ENCODE results near the gene TCP11. TPM values are rescaled to one million over a fixed set of nuclear protein-coding genes. Genes with fewer than 3 reads are reported as not detected.
A peak's percentile ranks its signal among the peaks of the same experiment; 100 is the strongest.

TCP11 gene
- total RNA-seq, 2 donors from 2014 or later: not detected

- intact Hi-C loops (cut with DNase I): no loop called here
- ATAC-seq (no peak), DNase-seq (no peak)
These were observed 54.9 kb downstream of the TCP11 start for GRCh38 chr6:35086282-35086632.

- intact Hi-C loops (cut with DNase I): no loop called here
- ATAC-seq: no peak
These were observed 55.5 kb downstream of the TCP11 start for GRCh38 chr6:35085359-35086281.

GRCh38 chr6:35084511-35085203 lies 56.5 kb downstream of the TCP11 start:
- DNase-seq (no peak), ATAC-seq (no peak)
- intact Hi-C loops (cut with DNase I): no loop called here

More at GRCh38 chr6:35085359-35086281, 55.5 kb downstream of the TCP11 start:
- DNase-seq: no peak

DNA sequence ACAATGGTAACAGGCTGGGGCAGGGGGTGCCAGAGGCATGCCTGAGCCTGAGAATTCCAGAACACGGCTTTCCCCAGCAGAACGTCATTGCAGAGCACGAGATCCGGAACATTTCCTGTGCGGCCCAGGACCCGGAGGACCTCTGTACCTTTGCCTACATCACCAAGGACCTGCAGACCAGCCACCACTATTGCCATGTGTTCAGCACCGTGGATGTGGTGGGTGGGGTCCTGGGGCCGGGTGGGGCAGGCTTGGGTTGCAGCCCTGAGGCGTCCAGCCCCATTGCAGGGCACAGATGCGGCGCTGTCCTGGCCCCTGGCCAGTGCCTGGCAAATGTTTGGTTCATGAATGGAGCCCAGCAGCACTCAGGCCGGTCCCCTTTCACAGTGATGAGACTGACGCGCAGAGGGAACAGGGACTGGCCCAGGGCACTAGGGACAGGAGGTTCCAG lies 57.1 kb downstream of the TCP11 start:
- DNase-seq: no peak
- ATAC-seq: no peak
- intact Hi-C loops (cut with DNase I): no loop called here

GRCh38 chr6:35083507-35083906 lies 57.6 kb downstream of the TCP11 start:
- DNase-seq (no peak), ATAC-seq (no peak)
- intact Hi-C loops (cut with DNase I): no loop called here

DNA sequence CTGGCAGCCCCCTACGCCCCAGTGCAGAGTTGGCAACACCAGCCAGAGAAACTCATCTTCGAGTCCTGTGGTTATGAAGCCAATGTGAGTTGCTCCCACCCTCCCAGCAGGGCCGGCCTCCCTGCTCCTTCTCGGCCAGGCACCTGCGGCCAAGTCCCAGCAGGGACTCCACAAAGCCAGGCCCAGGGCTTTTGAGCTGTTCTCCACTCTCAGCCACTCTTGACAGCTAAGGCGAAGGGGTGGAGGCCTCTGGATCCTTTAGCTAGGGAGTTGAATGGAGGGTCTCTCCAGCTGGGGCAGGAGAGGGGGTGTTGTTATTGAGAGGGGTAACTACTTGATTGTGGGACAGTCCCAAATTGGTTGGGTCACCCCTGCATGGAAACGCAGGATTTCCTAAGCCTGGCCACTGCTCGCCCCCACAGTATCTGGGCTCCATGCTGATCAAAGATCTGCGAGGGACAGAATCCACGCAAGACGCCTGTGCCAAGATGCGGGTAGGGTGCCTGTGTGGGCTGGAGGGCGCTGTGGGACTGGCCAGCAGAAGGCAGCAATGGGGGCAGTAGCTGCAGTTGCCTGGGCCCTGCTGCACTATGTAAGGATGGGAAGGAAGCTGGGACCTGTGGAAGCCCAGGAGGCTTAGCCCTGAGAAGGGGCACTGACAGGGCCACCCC lies 58.3 kb downstream of the TCP11 start:
- intact Hi-C loops (cut with DNase I): no loop called here
- no peak for DNase-seq

DNA sequence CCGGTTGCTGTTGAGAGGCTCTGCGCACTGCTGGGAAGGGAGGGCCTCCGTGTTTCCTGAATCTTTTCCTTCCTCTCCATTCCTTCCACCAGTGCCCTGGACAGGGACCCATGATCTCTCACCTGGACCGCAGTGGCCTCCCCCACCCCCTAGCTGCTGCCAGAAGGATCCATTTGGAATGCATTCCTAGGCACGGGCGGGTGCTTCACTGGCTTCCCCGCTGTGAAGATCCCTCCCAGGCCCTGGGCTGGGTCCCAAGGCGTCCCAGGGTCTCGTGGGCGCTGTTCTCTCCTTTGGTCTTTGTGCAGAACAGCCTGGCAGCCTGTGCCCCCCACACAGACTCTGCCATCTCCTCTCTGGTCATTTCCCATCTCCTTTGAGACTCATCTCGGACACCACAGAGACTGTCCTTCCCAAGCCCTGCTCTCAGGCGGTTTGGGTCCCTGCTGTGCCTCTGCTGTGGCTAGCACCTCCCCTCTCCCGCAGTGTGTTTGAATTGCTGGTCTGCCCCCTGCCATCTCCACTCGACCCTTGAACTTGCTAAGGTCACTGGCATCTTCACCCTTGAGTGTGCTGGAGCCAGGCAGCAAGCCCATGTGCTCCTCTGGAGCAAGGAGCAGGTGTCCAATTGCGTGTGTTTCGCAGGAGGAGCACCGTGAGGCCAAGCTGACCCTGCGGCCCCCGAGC lies 59.0 kb downstream of the TCP11 start:
- ATAC-seq: no peak
- intact Hi-C loops (cut with DNase I): no loop called here
- DNase-seq: no peak

More for the DNA sequence above, 58.3 kb downstream of the TCP11 start:
- ATAC-seq: no peak

DNA sequence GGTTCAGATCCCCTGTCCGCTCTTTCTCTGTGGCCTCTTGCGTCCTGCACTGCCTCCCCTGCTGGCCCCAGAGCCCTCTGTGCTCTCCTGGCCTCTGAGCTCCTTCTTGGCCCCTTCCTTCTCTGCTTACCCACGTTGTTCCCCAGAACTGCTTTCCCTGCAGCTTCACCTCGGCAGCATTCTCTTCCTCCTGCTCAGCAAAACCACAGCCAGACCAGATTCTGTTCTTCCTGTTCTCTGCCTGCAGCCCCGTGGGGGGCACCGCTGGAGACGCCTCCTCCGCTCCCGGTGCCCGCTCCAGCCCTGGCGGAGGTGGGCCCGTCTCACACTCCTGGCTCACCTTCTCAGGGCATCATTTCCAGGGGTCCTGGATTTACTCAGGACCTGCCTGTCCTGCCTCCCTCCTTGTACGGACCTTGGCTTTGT lies 59.7 kb downstream of the TCP11 start:
- intact Hi-C loops (cut with DNase I): no loop called here
- ATAC-seq (no peak), DNase-seq (no peak)

DNA sequence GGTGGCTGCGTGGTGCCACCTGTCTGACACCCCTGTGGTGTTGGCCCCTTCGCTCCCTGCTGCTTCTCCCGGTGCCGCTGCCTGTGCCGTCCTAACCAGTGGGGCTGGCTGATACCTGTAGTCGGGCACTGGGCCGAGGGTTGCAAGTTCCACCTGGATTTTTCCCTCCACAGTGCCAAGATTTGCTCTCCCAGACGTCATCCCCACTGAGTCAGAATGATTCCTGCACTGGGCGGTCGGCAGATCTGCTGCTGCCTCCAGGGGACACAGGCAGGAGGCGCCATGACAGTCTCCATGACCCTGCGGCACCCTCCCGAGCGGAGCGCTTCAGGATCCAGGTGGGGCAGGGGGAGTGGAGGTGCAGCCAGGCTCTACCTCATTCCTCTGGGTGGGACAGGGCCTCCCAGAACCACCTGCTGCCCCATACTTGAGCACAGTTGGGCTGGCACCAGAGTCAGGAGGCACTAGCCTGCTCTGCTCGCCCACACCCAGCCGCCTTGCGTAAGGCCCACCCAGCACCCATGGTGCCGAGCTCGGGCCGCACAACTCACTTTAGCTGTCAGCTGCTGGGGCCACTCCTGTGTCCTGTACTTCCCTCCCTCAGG lies 60.2 kb downstream of the TCP11 start:
- no peak for ATAC-seq
- no peak for DNase-seq

DNA sequence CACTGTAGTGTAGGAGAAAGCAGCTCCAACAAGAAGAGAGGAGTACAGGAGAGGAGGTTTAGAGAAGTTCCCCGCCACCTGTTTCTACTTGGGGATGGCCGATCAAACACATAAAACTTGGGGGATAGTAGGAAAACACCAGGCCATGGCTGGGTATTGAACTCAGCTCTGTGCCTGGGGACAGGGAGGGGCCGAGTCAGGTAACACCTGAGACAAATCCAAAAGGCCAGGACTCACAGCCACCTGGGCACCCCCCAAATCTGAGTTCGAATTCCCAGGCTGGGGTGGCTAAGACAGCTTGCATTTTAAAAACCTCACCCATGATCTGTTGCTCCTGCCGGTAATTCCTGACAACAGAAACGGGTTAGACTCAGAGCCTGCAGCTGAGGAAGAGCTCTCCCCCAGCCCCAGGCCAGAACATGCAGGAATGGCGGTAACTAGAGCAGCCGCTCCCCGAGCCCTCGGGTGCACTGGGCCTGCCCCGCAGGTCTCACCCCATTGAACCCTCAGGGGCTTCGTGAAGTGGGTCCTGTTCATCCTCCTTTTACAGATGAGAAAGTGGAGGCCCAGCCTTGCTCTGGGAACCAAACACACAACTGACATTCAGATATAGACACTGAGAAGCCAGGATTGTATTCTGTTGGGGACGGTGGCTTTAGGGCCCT lies 61.0 kb downstream of the TCP11 start:
- ATAC-seq: no peak
- no peak for DNase-seq
- intact Hi-C loops (cut with DNase I): no loop called here

More for the DNA sequence above, 60.2 kb downstream of the TCP11 start:
- intact Hi-C loops (cut with DNase I): no loop called here

- intact Hi-C loops (cut with DNase I): no loop called here
- DNase-seq (no peak), ATAC-seq (no peak)
These were observed 61.7 kb downstream of the TCP11 start for GRCh38 chr6:35079311-35080000.

DNA sequence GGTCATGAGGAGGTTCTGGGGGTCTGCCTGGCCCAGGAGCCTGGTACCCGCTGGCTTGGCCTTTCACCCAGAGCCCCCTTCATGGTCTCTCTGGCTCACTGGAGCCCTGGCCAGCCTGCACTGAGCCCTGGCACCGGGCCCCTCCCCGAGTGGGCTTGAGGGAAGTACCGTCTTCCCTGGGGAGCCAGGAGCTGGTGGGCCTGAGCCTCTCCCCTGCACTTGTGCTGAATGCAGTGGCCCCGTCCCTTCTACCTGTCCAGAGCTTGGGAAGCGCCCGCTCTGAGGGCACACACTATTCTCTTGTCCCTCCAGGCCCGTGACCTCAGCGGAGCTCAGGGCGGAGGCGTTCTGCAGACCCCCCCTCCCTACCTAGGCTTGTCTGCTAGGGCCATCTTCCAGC lies 62.2 kb downstream of the TCP11 start:
- no peak for DNase-seq
- intact Hi-C loops (cut with DNase I): no loop called here
- ATAC-seq: no peak

GRCh38 chr6:35078226-35078850 lies 62.8 kb downstream of the TCP11 start:
- ATAC-seq (no peak), DNase-seq (no peak)
- intact Hi-C loops (cut with DNase I): no loop called here

- ATAC-seq (no peak), DNase-seq (no peak)
- intact Hi-C loops (cut with DNase I): no loop called here
These were observed 63.4 kb downstream of the TCP11 start for GRCh38 chr6:35077713-35078105.

DNA sequence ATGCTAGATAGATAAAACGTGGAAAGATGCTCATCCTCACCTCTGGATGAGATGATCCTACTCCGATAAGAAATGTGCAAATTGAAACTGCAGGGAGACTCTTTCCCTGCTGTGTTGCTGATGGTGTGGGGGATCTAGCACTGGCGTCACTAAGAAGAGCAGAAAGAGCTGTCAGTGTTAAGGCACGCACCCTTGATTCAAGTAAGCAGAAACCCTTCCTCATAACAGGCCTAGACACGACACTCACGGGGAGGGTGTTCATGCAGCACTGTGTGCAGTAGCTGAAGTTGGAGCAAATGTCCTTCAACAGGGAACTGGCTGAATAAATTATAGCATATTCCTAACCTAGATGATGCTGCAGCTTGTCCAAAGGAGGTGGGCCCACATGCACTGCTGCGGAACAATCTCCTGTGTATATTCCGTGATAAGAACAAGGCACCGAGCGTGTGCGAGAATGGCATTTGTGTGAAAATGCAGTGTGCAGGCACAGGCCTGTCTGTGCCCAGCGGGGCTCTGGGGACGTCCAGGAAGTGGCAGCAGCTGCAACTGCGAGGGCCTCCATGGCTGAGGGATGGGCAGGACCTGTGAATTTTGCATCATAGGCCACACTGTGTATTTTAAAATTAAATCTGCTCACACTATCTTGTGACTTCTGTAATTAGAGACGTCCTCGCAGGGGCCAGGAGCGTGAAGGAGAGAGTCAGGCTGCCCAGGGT lies 64.0 kb downstream of the TCP11 start:
- no peak for DNase-seq
- intact Hi-C loops (cut with DNase I): no loop called here
- no peak for ATAC-seq

- intact Hi-C loops (cut with DNase I): no loop called here
- DNase-seq (peak; percentile 14), ATAC-seq (no peak)
These were observed 67.2 kb downstream of the TCP11 start for GRCh38 chr6:35073766-35074471.
